AG04450 (cell line): ENCODE measurements around the gene NEURL1. TPM values are rescaled to one million over a fixed set of nuclear protein-coding genes. Genes with fewer than 3 reads are reported as not detected.

Experiments used
- CTCF ChIA-PET: fragments of 300-600, 350-600 bp; formaldehyde crosslinking; extraction: SDS; loops from one replicate; lab custom pipeline; 2022; ENCODE audit warnings: antibody characterized with exemption, inconsistent platforms; lab: Charles Lee
- POLR2A ChIA-PET: fragments of 350-600 bp; formaldehyde crosslinking; extraction: SDS; loops from one replicate; lab custom pipeline; 2021; ENCODE audit warnings: antibody characterized with exemption, inconsistent platforms; lab: Yijun Ruan, JAX
- DNase-seq: peaks from one replicate; pipeline ENCODE4 v3.0.0-alpha.2; 2011; ENCODE audit warnings: low read depth, low spot score
- H3K27ac ChIP-seq: one replicate; pipeline ENCODE4 v1.5.1; 2012; ENCODE audit warnings: low read depth, low read length, control low read depth
- H3K27me3 ChIP-seq: one replicate; pipeline ENCODE4 v1.6.0; 2012; ENCODE audit warnings: low read length; ENCODE audit not compliant: control insufficient read depth, insufficient read depth
- H3K4me3 ChIP-seq: 2 replicates; pipeline ENCODE4 v1.5.1; 2011; ENCODE audit warnings: mild to moderate bottlenecking, low read depth, low read length, control low read depth
- H3K9me3 ChIP-seq: 2 replicates; pipeline ENCODE4 v1.5.1; 2012; ENCODE audit warnings: low read length; ENCODE audit not compliant: control insufficient read depth, insufficient read depth
- CTCF ChIP-seq: IDR thresholded peaks from 2 replicates; pipeline ENCODE4 v1.5.1; 2011; ENCODE audit warnings: low read depth, low read length, control low read depth, inconsistent platforms
- polyA plus RNA-seq: library from polyadenylated mRNA; depleted of rRNA; stranded (reverse); fragments of >200 nt; gene quantifications from 2 replicates; pipeline ENCODE4 v1.2.3, GENCODE V29; 2011

NEURL1 gene
- polyA plus RNA-seq, 1 experiment = 0.67 TPM

GRCh38 chr10:103622935-103623574, 129.6 kb downstream of the NEURL1 start:
- no peak for DNase-seq
- Histone ChIP-seq H3K9me3 (no peaks in the 10 kb centered on the region), H3K4me3 (no peak overlapping the region), H3K27ac (no peak overlapping the region), H3K27me3 (no peaks in the 10 kb centered on the region)
- no peak for TF ChIP-seq CTCF
- POLR2A ChIA-PET = interaction anchor here (0.7 to 1.5 kb wide), 4 partner anchors 11 to 55 kb away, joined by 3 to 8 read pairs (median 4); no protein-coding TSS in a partner anchor
- CTCF ChIA-PET = no interaction called here

GRCh38 chr10:103626178-103626577, 132.7 kb downstream of the NEURL1 start:
- TF ChIP-seq CTCF = no peak
- CTCF ChIA-PET = no interaction called here

GRCh38 chr10:103627111-103627892, 133.8 kb downstream of the NEURL1 start:
- H3K27ac ChIP-seq = no peak overlapping the region
- H3K4me3 ChIP-seq = no peak overlapping the region
- no peaks in the 10 kb centered on the region for H3K9me3 ChIP-seq
- H3K27me3 ChIP-seq = no peaks in the 10 kb centered on the region
- TF ChIP-seq CTCF = no peak
- no peak for DNase-seq
- POLR2A ChIA-PET = interaction anchor here (0.6 kb wide), 1 partner anchor 9 kb away, joined by 5 read pairs; no protein-coding TSS in a partner anchor
- CTCF ChIA-PET = no interaction called here

More at GRCh38 chr10:103626178-103626577, 132.7 kb downstream of the NEURL1 start:
- H3K27ac ChIP-seq = no peak overlapping the region
- POLR2A ChIA-PET = no interaction called here
- no peaks in the 10 kb centered on the region for H3K9me3 ChIP-seq
- H3K4me3 ChIP-seq = no peak overlapping the region
- no peaks in the 10 kb centered on the region for H3K27me3 ChIP-seq
- no peak for DNase-seq

GRCh38 chr10:103627893-103628292, 134.4 kb downstream of the NEURL1 start:
- H3K27ac ChIP-seq = no peak overlapping the region
- H3K27me3 ChIP-seq = no peaks in the 10 kb centered on the region
- H3K4me3 ChIP-seq = no peak overlapping the region
- TF ChIP-seq CTCF = no peak
- no peak for DNase-seq
- H3K9me3 ChIP-seq = no peaks in the 10 kb centered on the region
- ChIA-PET POLR2A (interaction anchor here (0.6 kb wide), 1 partner anchor 9 kb away, joined by 5 read pairs; no protein-coding TSS in a partner anchor), CTCF (no interaction called here)

- CTCF ChIA-PET = no interaction called here
- peak overlapping the region; percentile 2 for H3K27ac ChIP-seq
These were observed 136.1 kb downstream of the NEURL1 start for GRCh38 chr10:103629581-103629980.

More at GRCh38 chr10:103629581-103629980, 136.1 kb downstream of the NEURL1 start:
- no peak for TF ChIP-seq CTCF
- no peaks in the 10 kb centered on the region for H3K27me3 ChIP-seq
- no peaks in the 10 kb centered on the region; the same call in 1 of the 2 replicates for H3K9me3 ChIP-seq
- DNase-seq = no peak
- POLR2A ChIA-PET = interaction anchor here (1.1 kb wide), 1 partner anchor 16 kb away, joined by 3 read pairs; no protein-coding TSS in a partner anchor
- no peak overlapping the region for H3K4me3 ChIP-seq
